COLO668 (cell line): ENCODE data around the gene S100A5.
"Not testable (repeated sequence)": the region's sequence is repeated elsewhere in the genome, so short reads cannot be mapped to it uniquely, and the experiment has no call there.

Source experiments
- DNase-seq: peaks from one replicate; lab custom pipeline; 2025; ENCODE audit not compliant: unreplicated experiment; lab: John Stamatoyannopoulos, UW

S100A5 gene

GRCh38 chr1:153567621-153568366 lies 27.1 kb upstream of the S100A5 start:
- peak; percentile 35 for DNase-seq

- peak; percentile 98 for DNase-seq
These were observed 26.0 kb upstream of the S100A5 start for GRCh38 chr1:153566414-153567371.

GRCh38 chr1:153565529-153566374 lies 25.0 kb upstream of the S100A5 start, which contains the start of gene S100A2:
Gene S100A2 (minus strand): TSS chr1:153565844. CDS start chr1:153563877, 1,967 bp downstream.
- peak; percentile 91 for DNase-seq

DNA sequence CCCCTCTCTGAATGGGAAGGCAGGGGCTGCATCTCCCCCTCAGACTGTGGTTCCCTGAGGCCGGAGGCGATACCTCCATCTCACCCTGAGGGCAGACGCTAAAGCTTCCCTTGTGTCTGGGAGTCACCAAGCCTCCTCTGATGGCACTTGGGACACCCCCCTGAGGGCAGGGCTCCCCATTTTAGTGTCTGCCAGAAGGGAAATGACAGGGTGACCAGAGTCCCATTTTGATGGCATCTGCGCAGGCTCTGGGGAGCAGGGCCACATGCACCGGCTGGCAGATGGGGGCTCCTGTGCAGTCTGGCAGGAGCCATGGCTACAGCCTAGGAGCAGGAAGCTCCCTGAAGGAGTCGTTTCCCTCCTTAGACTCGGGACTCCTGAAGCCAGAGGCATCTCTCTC lies 23.3 kb upstream of the S100A5 start:
- no peak for DNase-seq

GRCh38 chr1:153563483-153563901 lies 22.8 kb upstream of the S100A5 start:
- no peak for DNase-seq

GRCh38 chr1:153562021-153562420 lies 21.3 kb upstream of the S100A5 start:
- DNase-seq = not testable (repeated sequence)

DNA sequence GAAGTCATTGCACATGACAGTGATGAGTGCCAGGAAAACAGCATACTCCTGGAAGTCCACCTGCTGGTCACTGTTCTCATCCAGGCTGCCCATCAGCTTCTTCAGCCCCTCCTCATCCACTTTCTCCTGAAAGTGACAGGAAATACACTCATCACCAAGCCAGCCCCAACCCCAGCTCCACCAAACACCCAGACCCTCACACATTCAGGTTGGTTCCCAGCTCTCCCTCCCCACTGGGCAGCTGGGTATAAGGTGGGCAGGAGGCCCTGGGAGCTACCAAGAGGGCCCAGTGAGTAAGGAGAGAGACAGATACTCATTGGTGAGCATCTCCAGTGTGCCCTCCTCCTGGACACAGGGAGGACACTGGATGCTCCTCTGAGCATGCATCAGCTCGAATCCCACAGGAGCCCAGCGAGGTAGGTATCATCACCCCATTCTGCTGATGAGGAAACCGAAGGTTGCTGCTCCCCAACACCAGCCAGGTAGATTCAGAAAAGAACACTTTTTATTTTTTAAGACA lies 20.8 kb upstream of the S100A5 start:
- DNase-seq = no peak

- DNase-seq = no peak
These were observed 20.2 kb upstream of the S100A5 start for GRCh38 chr1:153560771-153561465.

GRCh38 chr1:153560241-153560640 lies 19.5 kb upstream of the S100A5 start:
- DNase-seq = no peak

GRCh38 chr1:153557877-153558276 lies 17.1 kb upstream of the S100A5 start:
- no peak for DNase-seq

- DNase-seq = no peak
These were observed 15.6 kb upstream of the S100A5 start for GRCh38 chr1:153556348-153556747.

- DNase-seq = no peak
These were observed 13.3 kb upstream of the S100A5 start for GRCh38 chr1:153553830-153554541.

GRCh38 chr1:153553096-153553495 lies 12.4 kb upstream of the S100A5 start:
- DNase-seq = no peak

DNA sequence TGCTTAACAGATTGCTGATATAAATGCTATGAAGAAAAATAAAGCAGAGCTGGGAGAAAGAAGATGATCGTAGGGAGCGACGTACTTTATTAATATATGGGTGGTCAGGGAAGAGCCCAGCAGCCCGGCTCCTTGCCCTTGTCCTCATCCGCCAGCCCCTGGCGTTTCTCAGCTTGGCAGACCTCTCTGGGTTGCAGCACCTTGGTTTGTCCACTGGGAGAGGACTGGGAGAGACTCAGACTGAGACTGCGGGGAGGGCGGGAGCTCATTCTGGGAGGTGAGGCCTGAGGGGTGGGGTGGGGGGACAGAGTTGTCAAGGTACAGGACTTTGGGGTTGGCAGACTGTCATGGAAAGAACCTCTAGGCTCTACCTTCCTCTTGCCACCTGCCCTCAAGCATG lies 11.6 kb upstream of the S100A5 start:
- no peak for DNase-seq

GRCh38 chr1:153550827-153551500 lies 10.2 kb upstream of the S100A5 start:
- DNase-seq = no peak

- DNase-seq = no peak
These were observed 9.6 kb upstream of the S100A5 start for GRCh38 chr1:153550398-153550758.

GRCh38 chr1:153549741-153550397 lies 9.1 kb upstream of the S100A5 start:
- no peak for DNase-seq
